H9 (cell line): Measurements from ENCODE around the gene FBXO24. TPM values are rescaled to one million over a fixed set of nuclear protein-coding genes. Genes with fewer than 3 reads are reported as not detected.

Experiments used
- DNase-seq: peaks from one replicate; pipeline ENCODE4 v3.0.0-alpha.2; 2017
- H2AFZ ChIP-seq: one replicate; pipeline ENCODE4 v1.6.1; 2013; ENCODE audit warnings: mild to moderate bottlenecking, low read length, control low read depth, moderate library complexity
- H2AK5ac ChIP-seq: 2 replicates; pipeline ENCODE4 v1.6.1; 2013; ENCODE audit warnings: low read length, control low read depth, mixed read lengths; ENCODE audit not compliant: insufficient read length
- H2BK120ac ChIP-seq: one replicate; pipeline ENCODE4 v1.6.1; 2013; ENCODE audit warnings: low read depth, mild to moderate bottlenecking, low read length, control low read depth, inconsistent platforms; ENCODE audit not compliant: poor library complexity, severe bottlenecking
- H2BK12ac ChIP-seq: 2 replicates; pipeline ENCODE4 v1.6.1; 2013; ENCODE audit warnings: low read length, control low read depth, mixed read lengths, low read depth; ENCODE audit not compliant: insufficient read length
- H2BK15ac ChIP-seq: 2 replicates; pipeline ENCODE4 v1.6.1; 2013; ENCODE audit warnings: low read depth, low read length, control low read depth
- H2BK20ac ChIP-seq: one replicate; pipeline ENCODE4 v1.6.1; 2013; ENCODE audit warnings: low read depth, mild to moderate bottlenecking, low read length, control low read depth, inconsistent platforms; ENCODE audit not compliant: poor library complexity, severe bottlenecking
- H2BK5ac ChIP-seq: 2 replicates; pipeline ENCODE4 v1.6.1; 2013; ENCODE audit warnings: low read length, control low read depth, mixed read lengths; ENCODE audit not compliant: insufficient read length
- H3K14ac ChIP-seq: 2 replicates; pipeline ENCODE4 v1.6.1; 2013; ENCODE audit warnings: low read length, control low read depth; ENCODE audit not compliant: insufficient read depth
- H3K18ac ChIP-seq: 2 replicates; pipeline ENCODE4 v1.6.1; 2013; ENCODE audit warnings: low read depth, mild to moderate bottlenecking, mixed read lengths, low read length, control low read depth; ENCODE audit not compliant: insufficient read length
- H3K23ac ChIP-seq: 2 replicates; pipeline ENCODE4 v1.6.1; 2013; ENCODE audit warnings: low read length, control low read depth, mixed read lengths, low read depth; ENCODE audit not compliant: insufficient read length
- H3K23me2 ChIP-seq: 2 replicates; pipeline ENCODE4 v1.6.1; 2013; ENCODE audit warnings: low read depth, mild to moderate bottlenecking, mixed read lengths, low read length, control low read depth; ENCODE audit not compliant: insufficient read length, poor library complexity, severe bottlenecking
- H3K27ac ChIP-seq: 2 replicates; pipeline ENCODE4 v1.5.1; 2013; ENCODE audit warnings: low read length, control low read depth, mixed read lengths, low read depth; ENCODE audit not compliant: insufficient read length
- H3K27me3 ChIP-seq: 2 replicates; pipeline ENCODE4 v1.6.1; 2013; ENCODE audit warnings: low read length, control low read depth, inconsistent platforms; ENCODE audit not compliant: insufficient read depth
- H3K4ac ChIP-seq: 2 replicates; pipeline ENCODE4 v1.6.1; 2013; ENCODE audit warnings: low read depth, mild to moderate bottlenecking, control low read depth, inconsistent platforms, low read length, moderate library complexity
- H3K4me1 ChIP-seq: 2 replicates; pipeline ENCODE4 v1.6.1; 2013; ENCODE audit warnings: low read length, control low read depth, inconsistent platforms; ENCODE audit not compliant: insufficient read depth
- H3K4me2 ChIP-seq: 2 replicates; pipeline ENCODE4 v1.6.1; 2013; ENCODE audit warnings: low read length, control low read depth, mixed read lengths; ENCODE audit not compliant: insufficient read length, insufficient read depth
- H3K56ac ChIP-seq: 2 replicates; pipeline ENCODE4 v1.6.1; 2013; ENCODE audit warnings: low read depth, mild to moderate bottlenecking, mixed read lengths, low read length, control low read depth; ENCODE audit not compliant: insufficient read length
- H3K79me1 ChIP-seq: 2 replicates; pipeline ENCODE4 v1.6.1; 2013; ENCODE audit warnings: low read depth, mild to moderate bottlenecking, moderate library complexity, low read length, control low read depth, inconsistent platforms; ENCODE audit not compliant: insufficient read depth, poor library complexity, severe bottlenecking
- H3K79me2 ChIP-seq: 2 replicates; pipeline ENCODE4 v1.6.1; 2013; ENCODE audit warnings: low read length, control low read depth, inconsistent platforms; ENCODE audit not compliant: insufficient read depth
- H3K9ac ChIP-seq: 2 replicates; pipeline ENCODE4 v1.6.1; 2013; ENCODE audit warnings: low read length, control low read depth, mixed read lengths; ENCODE audit not compliant: insufficient read length; ENCODE audit errors: extremely low read depth
- H3K9me3 ChIP-seq: one replicate; pipeline ENCODE4 v1.6.1; 2013; ENCODE audit warnings: low read depth, low read length, inconsistent platforms; ENCODE audit not compliant: control insufficient read depth
- H3T11ph ChIP-seq: one replicate; pipeline ENCODE4 v1.6.1; 2013; ENCODE audit warnings: mild to moderate bottlenecking, low read length, control low read depth, inconsistent platforms
- H4K20me1 ChIP-seq: one replicate; pipeline ENCODE4 v1.6.1; 2013; ENCODE audit not compliant: control insufficient read depth, insufficient read length, insufficient read depth
- H4K5ac ChIP-seq: 2 replicates; pipeline ENCODE4 v1.6.1; 2013; ENCODE audit warnings: low read depth, mild to moderate bottlenecking, mixed read lengths, low read length, control low read depth; ENCODE audit not compliant: insufficient read length
- H4K8ac ChIP-seq: replicated peaks from 2 replicates; pipeline ENCODE4 v1.6.1; 2013; ENCODE audit warnings: low read length, control low read depth, mixed read lengths, low read depth; ENCODE audit not compliant: insufficient read length
- H4K91ac ChIP-seq: 2 replicates; pipeline ENCODE4 v1.6.1; 2013; ENCODE audit warnings: low read depth, mild to moderate bottlenecking, moderate library complexity, mixed read lengths, low read length, control low read depth; ENCODE audit not compliant: insufficient read length
- H3K27ac Mint-ChIP-seq, 3 experiments: 2 replicates in 2 of 3; 3 replicates in 1 of 3; pipeline ENCODE4 v1.8.0; 2020 to 2021; ENCODE audit warnings: mixed read lengths in 3 of 3, mild to moderate bottlenecking in 1 of 3, moderate library complexity in 1 of 3
- H3K27me3 Mint-ChIP-seq: 2 replicates; pipeline ENCODE4 v1.8.0; 2021; ENCODE audit warnings: low read depth, mild to moderate bottlenecking, moderate library complexity, mixed read lengths
- H3K36me3 Mint-ChIP-seq, 3 experiments: 2 replicates in 2 of 3; 3 replicates in 1 of 3; pipeline ENCODE4 v1.8.0; 2020 to 2021; ENCODE audit warnings: low read depth in 3 of 3, mixed read lengths in 3 of 3; ENCODE audit not compliant: insufficient read depth in 1 of 3
- H3K4me1 Mint-ChIP-seq, 2 experiments: 2 replicates each; pipeline ENCODE4 v1.8.0; 2020; ENCODE audit warnings: mixed read lengths in 2 of 2
- H3K4me3 Mint-ChIP-seq, 2 experiments: 2 replicates in 1 of 2; 3 replicates in 1 of 2; pipeline ENCODE4 v1.8.0; 2020 to 2021; ENCODE audit warnings: mild to moderate bottlenecking in 2 of 2, mixed read lengths in 2 of 2, moderate library complexity in 1 of 2
- H3K9me3 Mint-ChIP-seq, 2 experiments: 2 replicates in 1 of 2; 3 replicates in 1 of 2; pipeline ENCODE4 v1.8.0; 2020; ENCODE audit warnings: mild to moderate bottlenecking in 2 of 2, mixed read lengths in 2 of 2, moderate library complexity in 1 of 2
- CTCF ChIP-seq: fragments of 200-600 bp; sonication (generic); conservative IDR thresholded peaks from 3 replicates; pipeline ENCODE4 v1.8.0; 2021; ENCODE audit warnings: antibody characterized with exemption, mild to moderate bottlenecking
- WGBS: extraction: QIAGEN DNeasy Blood & Tissue Kit; methylation state at CpG from one replicate; pipeline ENCODE4 v1.1.7; 2013; ENCODE audit warnings: missing lambda C conversion rate, low lambda C conversion rate, mixed read lengths; ENCODE audit not compliant: insufficient read length; ENCODE audit errors: extremely low coverage; 5-methylcytosine and 5-hydroxymethylcytosine counted together
- total RNA-seq: library from RNA; stranded (reverse); gene quantifications from 2 replicates; pipeline ENCODE4 v1.2.1, GENCODE V29; 2021

FBXO24 gene
- total RNA-seq, 1 experiment from 2014 or later: 0.85 TPM

GRCh38 chr7:100578246-100579183 is 7.6 kb upstream of the FBXO24 start:
- Histone ChIP-seq H3K14ac (no peak overlapping the region; the same call in 1 of the 2 replicates), H2BK5ac (no peak overlapping the region), H3K27ac (no peak overlapping the region), H3K27me3 (no peaks in the 10 kb centered on the region), H3K23me2 (no peaks in the 10 kb centered on the region), H3K4me2 (no peak overlapping the region), H3K56ac (no peak overlapping the region), H3K4me1 (no peaks in the 10 kb centered on the region), H2AFZ (no peak overlapping the region), H3K23ac (no peak overlapping the region), H3K18ac (no peak overlapping the region), H4K20me1 (no peaks in the 10 kb centered on the region), H2BK120ac (no peak overlapping the region), H3K9ac (no peak overlapping the region), H2AK5ac (no peak overlapping the region), H3T11ph (no peak overlapping the region), H3K9me3 (no peaks in the 10 kb centered on the region), H2BK20ac (no peak overlapping the region), H4K5ac (no peak overlapping the region), H2BK15ac (no peak overlapping the region), H4K91ac (no peak overlapping the region), H3K4ac (no peak overlapping the region), H3K79me2 (no peaks in the 10 kb centered on the region), H4K8ac (no peak overlapping the region), H2BK12ac (no peak overlapping the region), H3K79me1 (no peaks in the 10 kb centered on the region)
- Mint-ChIP-seq H3K4me3 (no peak overlapping the region; a peak in 2 of 5 replicates), H3K4me1 (peaks cover 7% of the 10 kb centered on the region in 2 experiments), H3K27ac (peak overlapping the region in 1 of 3 experiments; percentile 87; a peak in 2 of 7 replicates), H3K27me3 (no peaks in the 10 kb centered on the region), H3K9me3 (no peaks in the 10 kb centered on the region), H3K36me3 (peaks cover 13 to 30% (median 27%) of the 10 kb centered on the region in 3 experiments; a peak in 6 of 7 replicates)
- peak; percentile 20 for DNase-seq
- TF ChIP-seq CTCF: no peak
- no CpG with 5 or more reads among the region's 28 CpGs for WGBS
